ENCODE results near the gene FSTL4.

FSTL4 gene

GRCh38 chr5:133441166-133441815 lies 171.1 kb downstream of the FSTL4 start:
- no peak for FAIRE-seq
- DNase-seq (ENCODE audit: extremely low spot score, insufficient read length, low read depth): no peak

- no peak for DNase-seq (ENCODE audit: extremely low spot score, insufficient read length, low read depth)
- no peak for FAIRE-seq
Measured at GRCh38 chr5:133440467-133441115, 171.8 kb downstream of the FSTL4 start.

GRCh38 chr5:133439859-133440258 lies 172.5 kb downstream of the FSTL4 start:
- FAIRE-seq (no peak), DNase-seq (ENCODE audit: extremely low spot score, insufficient read length, low read depth) (no peak)

GRCh38 chr5:133438487-133438886 lies 173.9 kb downstream of the FSTL4 start:
- FAIRE-seq: no peak

GRCh38 chr5:133434336-133434735 lies 178.0 kb downstream of the FSTL4 start:
- no peak for FAIRE-seq
- DNase-seq (ENCODE audit: extremely low spot score, insufficient read length, low read depth): no peak

More at GRCh38 chr5:133438487-133438886, 173.9 kb downstream of the FSTL4 start:
- no peak for DNase-seq (ENCODE audit: extremely low spot score, insufficient read length, low read depth)

- FAIRE-seq: no peak
- no peak for DNase-seq (ENCODE audit: extremely low spot score, insufficient read length, low read depth)
Measured at GRCh38 chr5:133433641-133434040, 178.7 kb downstream of the FSTL4 start.

- FAIRE-seq: no peak
Measured at GRCh38 chr5:133432956-133433532, 179.3 kb downstream of the FSTL4 start.

GRCh38 chr5:133431326-133431865 lies 180.9 kb downstream of the FSTL4 start:
- DNase-seq (ENCODE audit: extremely low spot score, insufficient read length, low read depth): no peak
- no peak for FAIRE-seq

More at GRCh38 chr5:133432956-133433532, 179.3 kb downstream of the FSTL4 start:
- DNase-seq (ENCODE audit: extremely low spot score, insufficient read length, low read depth): no peak

- FAIRE-seq (no peak), DNase-seq (ENCODE audit: extremely low spot score, insufficient read length, low read depth) (no peak)
Measured at GRCh38 chr5:133430095-133430494, 182.2 kb downstream of the FSTL4 start.

- DNase-seq (ENCODE audit: extremely low spot score, insufficient read length, low read depth) (no peak), FAIRE-seq (no peak)
Measured at GRCh38 chr5:133429046-133429445, 183.3 kb downstream of the FSTL4 start.

- FAIRE-seq: no peak
- DNase-seq (ENCODE audit: extremely low spot score, insufficient read length, low read depth): no peak
Measured at GRCh38 chr5:133428072-133428660, 184.2 kb downstream of the FSTL4 start.

- no peak for FAIRE-seq
Measured at GRCh38 chr5:133427121-133427777, 185.1 kb downstream of the FSTL4 start.

GRCh38 chr5:133426264-133426663 lies 186.1 kb downstream of the FSTL4 start:
- FAIRE-seq (no peak), DNase-seq (ENCODE audit: extremely low spot score, insufficient read length, low read depth) (no peak)

More at GRCh38 chr5:133427121-133427777, 185.1 kb downstream of the FSTL4 start:
- no peak for DNase-seq (ENCODE audit: extremely low spot score, insufficient read length, low read depth)

- DNase-seq (ENCODE audit: extremely low spot score, insufficient read length, low read depth) (no peak), FAIRE-seq (no peak)
Measured at GRCh38 chr5:133425764-133426163, 186.6 kb downstream of the FSTL4 start.

- no peak for FAIRE-seq
Measured at GRCh38 chr5:133425222-133425621, 187.1 kb downstream of the FSTL4 start.

GRCh38 chr5:133423618-133424282 lies 188.6 kb downstream of the FSTL4 start:
- DNase-seq (ENCODE audit: extremely low spot score, insufficient read length, low read depth) (peak; percentile 58), FAIRE-seq (peak; percentile 81)

More at GRCh38 chr5:133425222-133425621, 187.1 kb downstream of the FSTL4 start:
- no peak for DNase-seq (ENCODE audit: extremely low spot score, insufficient read length, low read depth)

GRCh38 chr5:133423011-133423617 lies 189.2 kb downstream of the FSTL4 start:
- DNase-seq (ENCODE audit: extremely low spot score, insufficient read length, low read depth) (no peak), FAIRE-seq (no peak)

- FAIRE-seq (no peak), DNase-seq (ENCODE audit: extremely low spot score, insufficient read length, low read depth) (no peak)
Measured at GRCh38 chr5:133421806-133422205, 190.5 kb downstream of the FSTL4 start.

GRCh38 chr5:133421394-133421793 lies 190.9 kb downstream of the FSTL4 start:
- DNase-seq (ENCODE audit: extremely low spot score, insufficient read length, low read depth) (no peak), FAIRE-seq (no peak)

Measured in GM18507 (cell line).